Colonic mucosa (tissue), 4 donors: Measurements from ENCODE around the gene TMEM140. TPM values are rescaled to one million over a fixed set of nuclear protein-coding genes. Genes with fewer than 3 reads are reported as not detected.

Experiments
- DNase-seq: peaks from one replicate; pipeline ENCODE4 v3.0.0-alpha.2; 2020
- H3K27ac ChIP-seq: fragments of 200-600 bp; one replicate; pipeline ENCODE4 v1.8.0; 2021
- H3K27me3 ChIP-seq: fragments of 200-600 bp; one replicate; pipeline ENCODE4 v1.8.0; 2021
- H3K36me3 ChIP-seq: fragments of 200-600 bp; one replicate; pipeline ENCODE4 v1.8.0; 2021
- H3K4me1 ChIP-seq: fragments of 200-600 bp; one replicate; pipeline ENCODE4 v1.8.0; 2021; ENCODE audit warnings: mild to moderate bottlenecking
- H3K4me3 ChIP-seq: fragments of 200-600 bp; one replicate; pipeline ENCODE4 v1.8.0; 2021
- H3K9ac ChIP-seq, 2 donors: one replicate each; pipeline ENCODE4 v1.7.0; 2013; ENCODE audit warnings: control low read depth in 2 of 2, low read depth in 2 of 2, low read length in 2 of 2
- H3K9me3 ChIP-seq: fragments of 200-600 bp; one replicate; pipeline ENCODE4 v1.8.0; 2021
- CTCF ChIP-seq: fragments of 200-600 bp; IDR thresholded peaks from one replicate; pipeline ENCODE4 v1.8.0; 2022; ENCODE audit warnings: antibody characterized with exemption, mild to moderate bottlenecking
- intact Hi-C: fragments of 100-400 bp; cut with DNase I; formaldehyde crosslinking; loops from one replicate; pipeline ENCODE4 v1.14.1; 2022
- total RNA-seq, 2 donors: library from RNA; stranded (reverse); fragmentation: NEBNext Ultra II Directional in 1 of 2; extraction: Animal tissue kit (Norgen Biotek cat#: 25700) in 1 of 2; gene quantifications; one replicate each; pipeline ENCODE4 v1.2.1, GENCODE V29; 2021
- donor health status: healthy.
- donor health status: DM: no; HTN: no; CAD: no.
- donor health status: DM: no; HTN: no; CAD: no.

Gene TMEM140
- total RNA-seq, 2 donors from 2014 or later: 3.8 to 11.9 TPM

- no peak overlapping the region for H3K9ac ChIP-seq
- H3K4me1 ChIP-seq: no peaks in the 10 kb centered on the region
- H3K27ac ChIP-seq: no peak overlapping the region
- no peaks in the 10 kb centered on the region for H3K9me3 ChIP-seq
- DNase-seq: no peak
- intact Hi-C loops: no loop called here
- no peak overlapping the region for H3K4me3 ChIP-seq
- no peaks in the 10 kb centered on the region for H3K27me3 ChIP-seq
- no peak for TF ChIP-seq CTCF
- no peaks in the 10 kb centered on the region for H3K36me3 ChIP-seq
Measured at GRCh38 chr7:135197906-135198655, 50.2 kb downstream of the TMEM140 start.

GRCh38 chr7:135199439-135199838 is 51.6 kb downstream of the TMEM140 start:
- Histone ChIP-seq H3K27ac (no peak overlapping the region), H3K36me3 (no peaks in the 10 kb centered on the region), H3K4me1 (no peaks in the 10 kb centered on the region), H3K9me3 (no peaks in the 10 kb centered on the region), H3K4me3 (no peak overlapping the region), H3K27me3 (no peaks in the 10 kb centered on the region), H3K9ac (no peak overlapping the region)
- TF ChIP-seq CTCF: no peak
- intact Hi-C loops: no loop called here
- DNase-seq: no peak

GRCh38 chr7:135200821-135201331 is 53.0 kb downstream of the TMEM140 start:
- Histone ChIP-seq H3K27ac (no peak overlapping the region), H3K36me3 (no peaks in the 10 kb centered on the region), H3K27me3 (no peaks in the 10 kb centered on the region), H3K4me3 (no peak overlapping the region), H3K9me3 (no peaks in the 10 kb centered on the region), H3K4me1 (no peaks in the 10 kb centered on the region), H3K9ac (no peak overlapping the region)
- intact Hi-C loops: no loop called here
- no peak for DNase-seq
- no peak for TF ChIP-seq CTCF

GRCh38 chr7:135201350-135201749 is 53.5 kb downstream of the TMEM140 start:
- no peaks in the 10 kb centered on the region for H3K4me1 ChIP-seq
- no peaks in the 10 kb centered on the region for H3K9me3 ChIP-seq
- no peak overlapping the region for H3K9ac ChIP-seq
- no peaks in the 10 kb centered on the region for H3K27me3 ChIP-seq
- no peak overlapping the region for H3K27ac ChIP-seq
- intact Hi-C loops: no loop called here
- TF ChIP-seq CTCF: no peak
- no peak overlapping the region for H3K4me3 ChIP-seq
- no peak for DNase-seq
- H3K36me3 ChIP-seq: no peaks in the 10 kb centered on the region

- Histone ChIP-seq H3K4me3 (no peak overlapping the region), H3K27me3 (no peaks in the 10 kb centered on the region), H3K9ac (no peak overlapping the region), H3K36me3 (no peaks in the 10 kb centered on the region), H3K27ac (no peak overlapping the region), H3K4me1 (no peaks in the 10 kb centered on the region), H3K9me3 (no peaks in the 10 kb centered on the region)
- no peak for DNase-seq
- no peak for TF ChIP-seq CTCF
- intact Hi-C loops: no loop called here
Measured at GRCh38 chr7:135204341-135204749, 56.5 kb downstream of the TMEM140 start.
